Measurements from ENCODE around the gene KLF9.

KLF9 gene

DNA sequence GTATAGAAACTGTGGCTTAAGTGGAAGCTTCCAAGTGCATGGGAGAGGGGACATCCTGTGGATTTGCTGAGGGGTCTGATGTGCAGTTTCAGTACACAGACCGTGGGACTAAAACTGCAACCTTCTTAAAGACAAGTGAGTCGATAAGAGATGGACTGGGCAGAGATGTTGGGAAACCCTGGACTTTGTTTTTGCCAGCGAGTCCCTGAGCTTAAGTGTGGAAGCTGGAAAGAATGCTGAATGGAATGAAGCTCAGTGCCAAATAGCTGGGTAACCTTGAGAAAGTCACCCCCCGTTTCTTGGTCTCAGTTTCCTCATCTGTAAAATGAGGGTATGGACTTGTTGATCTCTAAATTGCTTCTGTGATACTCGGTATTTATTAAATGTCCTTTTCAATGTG is 37.3 kb upstream of the KLF9 start:
- no peak overlapping the region for H3K9ac ChIP-seq (ENCODE audit: low read length)
- no peak overlapping the region for H3K4me3 ChIP-seq (ENCODE audit: low read depth, low read length, poor library complexity, severe bottlenecking)
- TF ChIP-seq EZH2 (IDR thresholded peaks at IDR 0.05; ENCODE audit: borderline replicate concordance, low read length) = no peak
- TF ChIP-seq, protein P1, sequence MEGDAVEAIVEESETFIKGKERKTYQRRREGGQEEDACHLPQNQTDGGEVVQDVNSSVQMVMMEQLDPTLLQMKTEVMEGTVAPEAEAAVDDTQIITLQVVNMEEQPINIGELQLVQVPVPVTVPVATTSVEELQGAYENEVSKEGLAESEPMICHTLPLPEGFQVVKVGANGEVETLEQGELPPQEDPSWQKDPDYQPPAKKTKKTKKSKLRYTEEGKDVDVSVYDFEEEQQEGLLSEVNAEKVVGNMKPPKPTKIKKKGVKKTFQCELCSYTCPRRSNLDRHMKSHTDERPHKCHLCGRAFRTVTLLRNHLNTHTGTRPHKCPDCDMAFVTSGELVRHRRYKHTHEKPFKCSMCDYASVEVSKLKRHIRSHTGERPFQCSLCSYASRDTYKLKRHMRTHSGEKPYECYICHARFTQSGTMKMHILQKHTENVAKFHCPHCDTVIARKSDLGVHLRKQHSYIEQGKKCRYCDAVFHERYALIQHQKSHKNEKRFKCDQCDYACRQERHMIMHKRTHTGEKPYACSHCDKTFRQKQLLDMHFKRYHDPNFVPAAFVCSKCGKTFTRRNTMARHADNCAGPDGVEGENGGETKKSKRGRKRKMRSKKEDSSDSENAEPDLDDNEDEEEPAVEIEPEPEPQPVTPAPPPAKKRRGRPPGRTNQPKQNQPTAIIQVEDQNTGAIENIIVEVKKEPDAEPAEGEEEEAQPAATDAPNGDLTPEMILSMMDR (IDR thresholded peaks at IDR 0.05; ENCODE audit: low read length) = no peak
- H3K9me3 ChIP-seq (ENCODE audit: low read length) = no peaks in the 10 kb centered on the region
- no peak overlapping the region for H3K4me2 ChIP-seq (ENCODE audit: low read length)
- H4K20me1 ChIP-seq (ENCODE audit: insufficient read depth, low read length) = no peaks in the 10 kb centered on the region
- H3K9me2 ChIP-seq (ENCODE audit: low read depth, low read length) = no peaks in the 10 kb centered on the region
- no peaks in the 10 kb centered on the region for H3K4me1 ChIP-seq (ENCODE audit: insufficient read depth, low read length, severe bottlenecking)
- H3K27ac ChIP-seq (ENCODE audit: low read depth, low read length, poor library complexity, severe bottlenecking) = no peak overlapping the region
- H3K79me2 ChIP-seq (ENCODE audit: insufficient read depth, low read length) = no peaks in the 10 kb centered on the region
- no peaks in the 10 kb centered on the region for H3F3A ChIP-seq (ENCODE audit: insufficient read depth, low read length)
- H2AFZ ChIP-seq (ENCODE audit: low read length) = no peak overlapping the region
- 0 out of 2 replicates have a peak, but pooled peaks cover 2% of the 10 kb centered on the region for H3K27me3 ChIP-seq (ENCODE audit: insufficient read depth, low read length)
- no peaks in the 10 kb centered on the region for H3K36me3 ChIP-seq (ENCODE audit: insufficient read depth, low read length)

DNA sequence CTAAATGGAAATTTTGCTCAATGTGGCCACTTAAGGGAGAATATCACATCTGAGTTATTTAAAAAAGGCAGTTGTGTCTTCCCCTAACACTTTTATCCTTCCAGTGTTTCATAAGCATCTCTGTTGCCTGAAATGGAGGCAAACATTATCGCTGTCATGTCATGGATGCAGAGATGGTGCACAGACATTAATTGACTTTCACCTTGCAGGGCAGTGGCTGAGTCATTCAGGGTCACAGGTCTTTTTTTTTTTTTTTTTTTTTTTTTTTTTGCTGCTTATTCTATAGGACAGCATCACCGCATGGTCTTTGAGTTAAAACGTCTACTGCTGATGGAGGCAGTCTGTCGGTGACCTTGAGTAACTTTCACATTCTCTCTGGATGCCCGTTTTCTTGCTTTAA is 36.3 kb upstream of the KLF9 start:
- Histone ChIP-seq H3K36me3 (ENCODE audit: insufficient read depth, low read length) (no peaks in the 10 kb centered on the region), H3K79me2 (ENCODE audit: insufficient read depth, low read length) (no peaks in the 10 kb centered on the region), H3K27ac (ENCODE audit: low read depth, low read length, poor library complexity, severe bottlenecking) (no peak overlapping the region), H3K9me3 (ENCODE audit: low read length) (no peaks in the 10 kb centered on the region), H3K27me3 (ENCODE audit: insufficient read depth, low read length) (no peaks in the 10 kb centered on the region), H3K4me2 (ENCODE audit: low read length) (no peak overlapping the region), H3F3A (ENCODE audit: insufficient read depth, low read length) (no peaks in the 10 kb centered on the region), H3K9ac (ENCODE audit: low read length) (no peak overlapping the region), H3K4me3 (ENCODE audit: low read depth, low read length, poor library complexity, severe bottlenecking) (no peak overlapping the region), H4K20me1 (ENCODE audit: insufficient read depth, low read length) (no peaks in the 10 kb centered on the region), H2AFZ (ENCODE audit: low read length) (no peak overlapping the region), H3K4me1 (ENCODE audit: insufficient read depth, low read length, severe bottlenecking) (no peaks in the 10 kb centered on the region), H3K9me2 (ENCODE audit: low read depth, low read length) (no peaks in the 10 kb centered on the region)
- TF ChIP-seq EZH2 (IDR thresholded peaks at IDR 0.05; ENCODE audit: borderline replicate concordance, low read length) = no peak
- TF ChIP-seq, protein P1 (IDR thresholded peaks at IDR 0.05; ENCODE audit: low read length) = no peak

DNA sequence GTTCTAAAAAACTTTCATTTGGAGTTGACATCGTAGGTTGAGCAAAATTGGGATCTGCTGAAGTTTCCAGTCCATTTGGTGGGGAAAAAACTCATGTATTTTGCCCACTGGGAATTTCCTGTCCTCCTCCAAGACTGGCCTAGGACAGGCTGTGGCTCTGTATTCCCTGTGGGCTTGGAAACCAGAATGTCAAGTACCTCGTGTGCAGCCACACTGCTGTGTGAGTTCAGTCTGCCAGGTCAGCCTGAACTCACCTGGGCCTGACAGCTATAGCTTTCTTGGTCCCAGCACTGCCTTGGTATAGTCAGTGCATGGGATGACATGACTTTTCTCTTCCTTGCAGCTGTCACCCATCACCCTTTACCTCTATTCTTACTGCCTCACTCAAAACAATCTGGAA is 35.0 kb upstream of the KLF9 start:
- no peak overlapping the region for H3K4me3 ChIP-seq (ENCODE audit: low read depth, low read length, poor library complexity, severe bottlenecking)
- no peaks in the 10 kb centered on the region for H3K27me3 ChIP-seq (ENCODE audit: insufficient read depth, low read length)
- H3K79me2 ChIP-seq (ENCODE audit: insufficient read depth, low read length) = no peaks in the 10 kb centered on the region
- TF ChIP-seq, protein P1 (IDR thresholded peaks at IDR 0.05; ENCODE audit: low read length) = no peak
- no peak for TF ChIP-seq EZH2 (IDR thresholded peaks at IDR 0.05; ENCODE audit: borderline replicate concordance, low read length)
- H3K36me3 ChIP-seq (ENCODE audit: insufficient read depth, low read length) = no peaks in the 10 kb centered on the region
- no peaks in the 10 kb centered on the region for H4K20me1 ChIP-seq (ENCODE audit: insufficient read depth, low read length)
- H3K4me1 ChIP-seq (ENCODE audit: insufficient read depth, low read length, severe bottlenecking) = no peaks in the 10 kb centered on the region
- H3K9ac ChIP-seq (ENCODE audit: low read length) = no peak overlapping the region
- no peak overlapping the region for H2AFZ ChIP-seq (ENCODE audit: low read length)
- H3K27ac ChIP-seq (ENCODE audit: low read depth, low read length, poor library complexity, severe bottlenecking) = no peak overlapping the region
- H3K9me3 ChIP-seq (ENCODE audit: low read length) = no peaks in the 10 kb centered on the region
- no peaks in the 10 kb centered on the region for H3F3A ChIP-seq (ENCODE audit: insufficient read depth, low read length)
- no peaks in the 10 kb centered on the region for H3K9me2 ChIP-seq (ENCODE audit: low read depth, low read length)
- H3K4me2 ChIP-seq (ENCODE audit: low read length) = no peak overlapping the region
